HepG2 (cell line): ENCODE data around the gene PLK2. TPM values are rescaled to one million over a fixed set of nuclear protein-coding genes. Genes with fewer than 3 reads are reported as not detected.

Experiments used
- ATAC-seq: fragments of 200-7000 bp; cut with Tn5 transposase; 3 replicates; pipeline ENCODE4 v1.9.1; 2020; ENCODE audit warnings: mild to moderate bottlenecking, moderate library complexity
- BruUV-seq: library from RNA; stranded (reverse); fragments of 400-500 nt; replicated peaks from 2 replicates; lab custom pipeline; 2021; lab: Mats Ljungman, UMichigan
- CTCF ChIA-PET: fragments of 300-600 bp; formaldehyde crosslinking; extraction: SDS; loops from one replicate; lab custom pipeline; 2021; ENCODE audit warnings: low total read pairs, inconsistent platforms, low intra/inter-chr PET ratio; lab: Yijun Ruan, JAX
- POLR2A ChIA-PET: fragments of 350-600 bp; sonication (Branson Sonifier 250); formaldehyde crosslinking; loops from one replicate; lab custom pipeline; 2020; ENCODE audit warnings: antibody characterized with exemption, inconsistent platforms; lab: Yijun Ruan, JAX
- DNase-seq: peaks from one replicate; pipeline ENCODE4 v3.0.0-alpha.2; 2015; ENCODE audit warnings: low spot score
- FAIRE-seq: peaks from 3 replicates; lab custom pipeline; 2011; peaks lifted over from hg19 to GRCh38; lab: Jason Lieb, UNC
- H2AFZ ChIP-seq: one replicate; pipeline ENCODE4 v1.6.1; 2011; ENCODE audit warnings: low read length, inconsistent platforms
- H3K27ac ChIP-seq: fragments of 300-600 bp; 3 replicates; pipeline ENCODE4 v1.8.0; 2011; ENCODE audit warnings: mixed run types, mild to moderate bottlenecking, mixed read lengths, low read length, inconsistent platforms; ENCODE audit not compliant: insufficient read depth; ENCODE audit errors: extremely low read length
- H3K27me3 ChIP-seq, 2 experiments: fragments of 200-600 bp in 1 of 2; 2 replicates in 1 of 2; 3 replicates in 1 of 2; pipeline versions ENCODE4 v1.6.0 to v1.8.0; 2011; ENCODE audit warnings: low read length in 2 of 2, mild to moderate bottlenecking in 2 of 2, moderate library complexity in 2 of 2, inconsistent platforms in 1 of 2; ENCODE audit not compliant: insufficient read depth in 2 of 2, control insufficient read depth in 1 of 2
- H3K36me3 ChIP-seq, 2 experiments: fragments of 200-600 bp in 1 of 2; replicated peaks in 1 of 2; 2 replicates in 1 of 2; 3 replicates in 1 of 2; pipeline versions ENCODE4 v1.5.1 to v1.8.0; 2011; ENCODE audit warnings: low read length in 2 of 2, inconsistent platforms in 1 of 2; ENCODE audit not compliant: insufficient read depth in 2 of 2, control insufficient read depth in 1 of 2
- H3K4me1 ChIP-seq: 2 replicates; pipeline ENCODE4 v1.5.1; 2012; ENCODE audit warnings: low read length, inconsistent platforms; ENCODE audit not compliant: insufficient read depth
- H3K4me2 ChIP-seq: 2 replicates; pipeline ENCODE4 v1.6.0; 2011; ENCODE audit warnings: low read depth, low read length, inconsistent platforms
- H3K4me3 ChIP-seq, 3 experiments: fragments of 200-600 bp in 1 of 3; sonication (generic), shearing (Covaris generic) in 1 of 3; replicated peaks in 1 of 3; 2 replicates each; pipeline ENCODE4 v1.5.1; 2011 to 2016; ENCODE audit warnings: low read length in 3 of 3, inconsistent platforms in 2 of 3, low read depth in 2 of 3, mild to moderate bottlenecking in 2 of 3, control low read depth in 1 of 3, mixed read lengths in 1 of 3; ENCODE audit not compliant: insufficient read depth in 1 of 3
- H3K79me2 ChIP-seq: one replicate; pipeline ENCODE4 v1.6.1; 2011; ENCODE audit warnings: low read length, inconsistent platforms; ENCODE audit not compliant: insufficient read depth
- H3K9ac ChIP-seq: 2 replicates; pipeline ENCODE4 v1.6.0; 2011; ENCODE audit warnings: mild to moderate bottlenecking, low read depth, low read length, inconsistent platforms; ENCODE audit not compliant: insufficient read depth
- H3K9me3 ChIP-seq: 2 replicates; pipeline ENCODE4 v1.5.1; 2012; ENCODE audit warnings: mild to moderate bottlenecking, low read length
- H4K20me1 ChIP-seq: 2 replicates; pipeline ENCODE4 v1.6.0; 2011; ENCODE audit warnings: inconsistent platforms, mild to moderate bottlenecking, low read length, moderate library complexity; ENCODE audit not compliant: insufficient read depth
- BCL6 ChIP-seq: IDR thresholded peaks from 2 replicates; pipeline ENCODE4 v1.6.1; 2016; ENCODE audit warnings: missing genetic modification reagents, missing compliant biosample characterization
- HIC2 ChIP-seq: sonication (generic); formaldehyde crosslinking; IDR thresholded peaks from 2 replicates; pipeline ENCODE4 v1.9.0; 2022; ENCODE audit warnings: low read depth, missing genetic modification reagents
- HNF1B ChIP-seq: sonication (generic); formaldehyde crosslinking; IDR thresholded peaks from 2 replicates; pipeline ENCODE4 v1.5.1; 2020; ENCODE audit warnings: mild to moderate bottlenecking, moderate library complexity, missing genetic modification reagents
- HNRNPUL1 ChIP-seq: fragments of 200-400 bp; formaldehyde crosslinking; IDR thresholded peaks from 2 replicates; pipeline ENCODE4 v1.6.1; 2017; ENCODE audit warnings: low read depth, mild to moderate bottlenecking, low read length, moderate library complexity
- MAFK ChIP-seq, 2 experiments: IDR thresholded peaks in 1 of 2; conservative IDR thresholded peaks in 1 of 2; 2 replicates each; pipeline ENCODE4 v1.6.1; 2011; ENCODE audit warnings: improper control_type of control experiment in 2 of 2, low read length in 2 of 2
- NBN ChIP-seq: fragments of 450-650 bp; conservative IDR thresholded peaks from 2 replicates; pipeline ENCODE4 v1.6.1; 2017
- NFAT5 ChIP-seq: sonication (generic); formaldehyde crosslinking; IDR thresholded peaks from 2 replicates; pipeline ENCODE4 v1.4.0; 2020; ENCODE audit warnings: missing genetic modification reagents
- RARA ChIP-seq: IDR thresholded peaks from 2 replicates; pipeline ENCODE4 v1.6.1; 2016; ENCODE audit warnings: missing genetic modification reagents, missing compliant biosample characterization
- ZKSCAN1 ChIP-seq: fragments of 150-350 bp; IDR thresholded peaks from 2 replicates; pipeline ENCODE4 v1.6.1; 2014; ENCODE audit warnings: low read length
- ZNF451 ChIP-seq: sonication (generic); formaldehyde crosslinking; IDR thresholded peaks from 2 replicates; pipeline ENCODE4 v1.5.0; 2020; ENCODE audit warnings: mild to moderate bottlenecking, missing genetic modification reagents
- ZNF776 ChIP-seq: sonication (generic); formaldehyde crosslinking; IDR thresholded peaks from 2 replicates; pipeline ENCODE4 v1.4.0; 2020; ENCODE audit warnings: mild to moderate bottlenecking, missing genetic modification reagents
- ZSCAN21 ChIP-seq: sonication (generic); formaldehyde crosslinking; IDR thresholded peaks from 2 replicates; pipeline ENCODE4 v1.8.0; 2022; ENCODE audit warnings: mild to moderate bottlenecking, missing genetic modification reagents, moderate library complexity, borderline replicate concordance
- WGBS: methylation state at CpG from one replicate; pipeline ENCODE4 v1.1.6; 2017; ENCODE audit warnings: low lambda C conversion rate; 5-methylcytosine and 5-hydroxymethylcytosine counted together
- in situ Hi-C: cut with HindIII; loops from 2 replicates; pipeline ENCODE4 v1.10.0; 2017; ENCODE audit warnings: low pct_unique_long_range_greater_than_20kb; ENCODE audit not compliant: extremely low pct_ligation_motif_present
- intact Hi-C: fragments of 100-400 bp; cut with micrococcal nuclease; formaldehyde crosslinking; loops from one replicate; pipeline ENCODE4 v1.10.0; 2022; ENCODE audit not compliant: unreplicated experiment
- polyA plus RNA-seq, 8 experiments: library from polyadenylated mRNA; depleted of rRNA in 3 of 8; stranded (reverse) in 7 of 8; unstranded in 1 of 8; fragments of >200 nt; fragmentation: Illumina TruSeq in 4 of 8; extraction: Trizol in 4 of 8; gene quantifications; 2 replicates each; pipeline versions ENCODE4 v1.2.1 to v1.2.3, GENCODE V29; 2011 to 2016; ENCODE audit warnings: low read depth in 4 of 8, missing spikeins in 1 of 8, mixed read lengths in 1 of 8; ENCODE audit not compliant: insufficient read depth in 1 of 8
- total RNA-seq, 5 experiments: library from RNA; depleted of rRNA; stranded (reverse); fragments of >200 nt; fragmentation: Illumina TruSeq; extraction: Trizol; gene quantifications; 2 replicates each; pipeline ENCODE4 v1.2.3, GENCODE V29; 2016; ENCODE audit warnings: low read depth in 1 of 5

PLK2 gene
- total and polyA plus RNA-seq, 2 of the 13 experiments (the other 11 are each of a cell fraction or from before 2014, with no cell fraction given), result 9.6 to 29.6 TPM

- no peak overlapping the region for H3K4me2 ChIP-seq
- H4K20me1 ChIP-seq, result no peaks in the 10 kb centered on the region
- no peaks in the 10 kb centered on the region for H3K4me1 ChIP-seq
- intact Hi-C loops (no loop called here), in situ Hi-C loops (no loop called here)
- DNase-seq (no peak), FAIRE-seq (no peak), ATAC-seq (no peak)
- no peaks in the 10 kb centered on the region for H3K79me2 ChIP-seq
- 46% methylated on average over 6 of the region's 6 CpGs for WGBS
- no peaks in the 10 kb centered on the region for H3K36me3 ChIP-seq
- TF ChIP-seq BCL6 (CRISPR knock-in tag) (no peak), HNRNPUL1 (no peak), ZKSCAN1 (no peak), MAFK (conservative IDR thresholded peaks at IDR 0.05 in 1 of 2, IDR thresholded peaks at IDR 0.05 in 1 of 2; ENCODE audit: low read length in 2 of 2) (no peak), ZNF451 (no peak), ZSCAN21 (CRISPR knock-in tag) (no peak), ZNF776 (CRISPR knock-in tag) (no peak), HIC2 (no peak), RARA (no peak), HNF1B (no peak), NBN (no peak), NFAT5 (CRISPR knock-in tag) (no peak)
- peaks cover 0 to 3% of the 10 kb centered on the region in 2 experiments; a peak in 1 of 5 replicates for H3K27me3 ChIP-seq
- no TSS peak for BruUV-seq
- POLR2A ChIA-PET, result no interaction called here
- no peak overlapping the region for H3K4me3 ChIP-seq
- H3K27ac ChIP-seq, result no peak overlapping the region
- no peaks in the 10 kb centered on the region for H3K9me3 ChIP-seq
- H2AFZ ChIP-seq, result no peak overlapping the region
- CTCF ChIA-PET, result no interaction called here
- H3K9ac ChIP-seq, result no peak overlapping the region
Observed at GRCh38 chr5:58481828-58482227, 21.9 kb upstream of the PLK2 start.
